Colonic mucosa (tissue), 4 donors: ENCODE measurements around the gene WNT9B. TPM values are rescaled to one million over a fixed set of nuclear protein-coding genes. Genes with fewer than 3 reads are reported as not detected.
A peak's percentile ranks its signal among the peaks of the same experiment; 100 is the strongest.

Experiments used
- DNase-seq: peaks from one replicate; pipeline ENCODE4 v3.0.0-alpha.2; 2020
- H3K27ac ChIP-seq: fragments of 200-600 bp; one replicate; pipeline ENCODE4 v1.8.0; 2021
- H3K27me3 ChIP-seq: fragments of 200-600 bp; one replicate; pipeline ENCODE4 v1.8.0; 2021
- H3K36me3 ChIP-seq: fragments of 200-600 bp; one replicate; pipeline ENCODE4 v1.8.0; 2021
- H3K4me1 ChIP-seq: fragments of 200-600 bp; one replicate; pipeline ENCODE4 v1.8.0; 2021; ENCODE audit warnings: mild to moderate bottlenecking
- H3K4me3 ChIP-seq: fragments of 200-600 bp; one replicate; pipeline ENCODE4 v1.8.0; 2021
- H3K9ac ChIP-seq, 2 donors: one replicate each; pipeline ENCODE4 v1.7.0; 2013; ENCODE audit warnings: control low read depth in 2 of 2, low read depth in 2 of 2, low read length in 2 of 2
- H3K9me3 ChIP-seq: fragments of 200-600 bp; one replicate; pipeline ENCODE4 v1.8.0; 2021
- intact Hi-C: fragments of 100-400 bp; cut with DNase I; formaldehyde crosslinking; loops from one replicate; pipeline ENCODE4 v1.14.1; 2022
- total RNA-seq, 2 donors: library from RNA; stranded (reverse); fragmentation: NEBNext Ultra II Directional in 1 of 2; extraction: Animal tissue kit (Norgen Biotek cat#: 25700) in 1 of 2; gene quantifications; one replicate each; pipeline ENCODE4 v1.2.1, GENCODE V29; 2021
- TF ChIP-seq, protein P1 (sequence below): fragments of 200-600 bp; IDR thresholded peaks from one replicate; pipeline ENCODE4 v1.8.0; 2022; ENCODE audit warnings: antibody characterized with exemption, mild to moderate bottlenecking
- donor health status: healthy.
- donor health status: DM: no; HTN: no; CAD: no.
- donor health status: DM: no; HTN: no; CAD: no.

Gene WNT9B
- total RNA-seq, 2 donors from 2014 or later: not detected

DNA sequence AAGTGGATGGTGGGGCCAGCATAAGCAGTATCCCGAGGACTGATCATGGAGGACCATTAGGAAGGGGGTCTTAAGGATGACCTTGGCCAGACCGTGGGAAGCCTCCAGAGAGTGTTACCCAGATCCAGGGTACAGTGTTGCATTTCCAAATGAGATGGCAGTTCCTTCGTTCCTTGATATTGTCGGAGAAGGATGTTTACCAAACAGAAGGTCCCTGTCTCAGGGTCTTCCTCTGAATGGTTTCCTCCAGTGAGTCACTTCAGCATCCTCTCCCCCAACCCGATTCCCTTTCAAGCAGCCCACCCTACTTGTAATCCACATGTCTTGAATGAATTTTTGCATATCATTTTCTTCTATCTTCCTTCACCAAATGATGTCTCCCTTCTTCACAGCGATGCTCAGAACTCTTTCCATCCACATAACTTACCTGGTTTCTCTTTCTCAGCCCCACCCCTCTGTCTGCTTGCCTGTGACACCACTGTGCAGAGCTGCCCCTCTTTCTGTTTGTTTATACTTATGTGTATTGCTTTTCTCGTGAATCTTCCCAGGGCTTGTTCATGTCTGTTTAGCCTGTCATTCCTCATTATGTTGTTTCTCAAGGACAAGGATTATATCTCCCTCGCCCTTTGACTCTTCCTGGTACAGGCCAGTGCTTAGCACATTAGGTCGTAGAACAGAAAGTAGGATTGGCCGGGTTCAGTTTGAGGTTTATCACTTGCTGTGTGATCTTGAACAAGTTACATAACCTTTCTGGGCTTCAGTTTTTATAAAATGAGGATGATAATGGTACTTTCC lies 77.3 kb downstream of the WNT9B start:
- Histone ChIP-seq H3K4me3 (no peak overlapping the region), H3K9ac (no peak overlapping the region), H3K4me1 (peaks cover 8% of the 10 kb centered on the region)

DNA sequence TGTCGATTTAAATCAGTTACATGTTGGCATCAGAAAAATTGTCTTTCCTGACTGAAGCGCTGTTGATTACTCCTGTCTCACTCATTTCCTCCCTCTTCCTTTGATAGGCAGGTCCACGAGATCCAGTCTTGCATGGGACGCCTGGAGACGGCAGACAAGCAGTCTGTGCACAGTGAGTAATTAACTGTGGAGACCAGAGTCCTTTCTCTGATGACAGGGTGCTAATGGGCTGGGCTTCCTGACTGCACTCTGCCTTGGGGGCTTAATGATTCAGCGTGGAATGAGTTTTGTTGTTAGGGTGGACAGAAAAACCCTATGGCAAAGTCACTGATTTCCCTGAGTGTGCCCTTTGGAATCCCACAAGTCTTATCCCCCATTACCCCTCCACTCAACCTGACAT lies 78.0 kb downstream of the WNT9B start:
- H3K9me3 ChIP-seq: no peaks in the 10 kb centered on the region
- peaks cover 10% of the 10 kb centered on the region for H3K36me3 ChIP-seq
- TF ChIP-seq, protein P1, sequence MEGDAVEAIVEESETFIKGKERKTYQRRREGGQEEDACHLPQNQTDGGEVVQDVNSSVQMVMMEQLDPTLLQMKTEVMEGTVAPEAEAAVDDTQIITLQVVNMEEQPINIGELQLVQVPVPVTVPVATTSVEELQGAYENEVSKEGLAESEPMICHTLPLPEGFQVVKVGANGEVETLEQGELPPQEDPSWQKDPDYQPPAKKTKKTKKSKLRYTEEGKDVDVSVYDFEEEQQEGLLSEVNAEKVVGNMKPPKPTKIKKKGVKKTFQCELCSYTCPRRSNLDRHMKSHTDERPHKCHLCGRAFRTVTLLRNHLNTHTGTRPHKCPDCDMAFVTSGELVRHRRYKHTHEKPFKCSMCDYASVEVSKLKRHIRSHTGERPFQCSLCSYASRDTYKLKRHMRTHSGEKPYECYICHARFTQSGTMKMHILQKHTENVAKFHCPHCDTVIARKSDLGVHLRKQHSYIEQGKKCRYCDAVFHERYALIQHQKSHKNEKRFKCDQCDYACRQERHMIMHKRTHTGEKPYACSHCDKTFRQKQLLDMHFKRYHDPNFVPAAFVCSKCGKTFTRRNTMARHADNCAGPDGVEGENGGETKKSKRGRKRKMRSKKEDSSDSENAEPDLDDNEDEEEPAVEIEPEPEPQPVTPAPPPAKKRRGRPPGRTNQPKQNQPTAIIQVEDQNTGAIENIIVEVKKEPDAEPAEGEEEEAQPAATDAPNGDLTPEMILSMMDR: no peak
- no peaks in the 10 kb centered on the region for H3K27me3 ChIP-seq
- H3K9ac ChIP-seq: no peak overlapping the region
- H3K27ac ChIP-seq: no peak overlapping the region
- H3K4me1 ChIP-seq: peaks cover 3% of the 10 kb centered on the region
- no peak overlapping the region for H3K4me3 ChIP-seq
- intact Hi-C loops: no loop called here
- DNase-seq: no peak

More for the DNA sequence above, 77.3 kb downstream of the WNT9B start:
- TF ChIP-seq, protein P1: no peak
- Histone ChIP-seq H3K36me3 (peaks cover 10% of the 10 kb centered on the region), H3K27me3 (no peaks in the 10 kb centered on the region), H3K9me3 (no peaks in the 10 kb centered on the region), H3K27ac (no peak overlapping the region)
- DNase-seq: no peak
- intact Hi-C loops: no loop called here

DNA sequence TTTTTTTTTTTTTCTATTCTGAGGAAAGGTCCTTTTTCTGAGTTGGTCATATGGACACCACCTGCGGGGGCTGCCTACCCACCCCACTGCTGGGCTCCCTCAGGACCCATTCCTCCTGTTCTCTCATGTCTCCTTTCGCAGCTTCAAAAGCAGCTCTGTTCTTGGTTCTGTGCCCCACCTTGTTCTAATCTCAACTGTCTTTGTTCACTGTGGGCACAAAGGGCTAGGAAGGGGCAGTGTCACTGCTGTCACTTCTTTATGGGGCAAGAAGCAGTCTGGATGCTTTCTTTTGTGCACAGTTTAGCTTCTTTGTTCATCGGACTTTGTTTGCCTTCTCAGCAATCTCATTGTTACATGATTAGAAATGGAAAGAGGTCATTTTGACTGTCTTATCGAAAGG lies 78.7 kb downstream of the WNT9B start:
- no peaks in the 10 kb centered on the region for H3K27me3 ChIP-seq
- no peak overlapping the region for H3K4me3 ChIP-seq
- no peaks in the 10 kb centered on the region for H3K4me1 ChIP-seq
- no peak for DNase-seq
- peaks cover 10% of the 10 kb centered on the region for H3K36me3 ChIP-seq
- H3K9me3 ChIP-seq: no peaks in the 10 kb centered on the region
- TF ChIP-seq, protein P1: no peak
- H3K9ac ChIP-seq: no peak overlapping the region
- intact Hi-C loops: no loop called here
- no peak overlapping the region for H3K27ac ChIP-seq

DNA sequence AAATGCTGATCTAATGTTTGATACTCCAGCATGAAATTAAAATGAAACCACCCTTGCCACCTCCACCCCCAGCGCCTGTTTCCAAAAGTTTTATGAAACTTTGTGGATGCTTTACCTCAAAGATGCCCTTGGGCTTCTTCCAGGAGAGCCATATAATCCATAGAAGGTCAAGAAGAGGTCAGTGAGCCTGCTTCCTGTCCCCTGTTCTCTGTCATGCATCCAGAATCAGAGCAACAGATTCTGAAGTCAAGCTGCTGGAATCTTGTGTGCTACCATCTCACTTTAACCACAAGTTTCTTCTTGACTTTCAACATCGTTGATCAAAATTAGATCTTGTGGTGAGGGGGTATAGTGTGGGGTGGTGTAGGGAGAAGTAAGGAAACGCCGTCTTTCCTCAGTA lies 80.2 kb downstream of the WNT9B start:
- TF ChIP-seq, protein P1: no peak
- Histone ChIP-seq H3K4me3 (no peak overlapping the region), H3K27ac (no peak overlapping the region), H3K4me1 (no peaks in the 10 kb centered on the region), H3K27me3 (no peaks in the 10 kb centered on the region), H3K36me3 (peaks cover 10% of the 10 kb centered on the region), H3K9ac (no peak overlapping the region), H3K9me3 (no peaks in the 10 kb centered on the region)
- no peak for DNase-seq
- intact Hi-C loops: no loop called here

DNA sequence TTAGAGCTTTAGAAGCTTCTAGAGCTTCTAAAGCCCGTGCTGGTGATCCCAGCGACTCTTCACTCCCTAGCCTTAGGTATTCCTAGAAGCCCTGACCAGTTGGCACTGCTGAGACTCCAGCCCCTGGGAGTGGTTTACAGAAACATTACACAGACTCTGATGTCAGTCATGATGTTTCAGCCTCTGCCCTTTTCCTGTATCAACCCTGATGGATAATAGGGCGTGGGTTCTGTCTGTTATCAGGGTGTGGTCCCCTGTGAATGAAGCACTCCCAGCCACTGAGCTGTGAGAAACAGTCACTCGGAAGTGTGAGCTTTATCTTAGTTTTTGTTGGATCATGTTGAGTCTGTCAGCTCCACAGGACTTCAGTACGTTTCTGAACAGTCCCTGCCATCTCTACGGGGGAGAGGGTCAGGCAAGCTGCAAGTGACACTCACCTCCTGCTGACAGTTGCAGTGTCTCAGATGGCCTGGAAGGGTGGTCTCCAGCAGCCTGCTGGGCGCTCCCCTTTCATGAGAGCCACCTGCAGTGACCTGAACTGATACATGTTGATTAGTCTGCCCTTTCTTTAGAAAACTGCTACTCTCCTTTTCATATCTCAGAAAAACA lies 84.4 kb downstream of the WNT9B start:
- H3K4me1 ChIP-seq: no peaks in the 10 kb centered on the region
- H3K9me3 ChIP-seq: no peaks in the 10 kb centered on the region
- H3K27ac ChIP-seq: peak overlapping the region; percentile 34
- no peaks in the 10 kb centered on the region for H3K27me3 ChIP-seq
- no peak overlapping the region for H3K4me3 ChIP-seq
- TF ChIP-seq, protein P1: no peak
- no peak overlapping the region for H3K9ac ChIP-seq
- intact Hi-C loops: no loop called here
- DNase-seq: no peak
- peaks cover 18% of the 10 kb centered on the region for H3K36me3 ChIP-seq

Other genes with a start within 250 kb of the WNT9B start
- gene WNT3, start 32.9 kb upstream of the WNT9B start, total RNA-seq: 1 to 10 TPM in 1 of 2 donors, under 1 TPM in 1; 0.64 to 1.0 TPM
- 10 to 100 TPM; 36.5 to 39.4 TPM for gene GOSR2, start 71.6 kb downstream of the WNT9B start, total RNA-seq
- not detected for gene RPRML, start 127.7 kb downstream of the WNT9B start, total RNA-seq